Skeletal muscle cell (primary cell): ENCODE measurements around the gene DYNC2H1.

Experiments used
- DNase-seq: peaks from one replicate; pipeline ENCODE4 v3.0.0-alpha.2; 2010; ENCODE audit warnings: low read depth
- H3K4me3 ChIP-seq: 2 replicates; pipeline ENCODE4 v1.5.1; 2011; ENCODE audit warnings: low read depth, mild to moderate bottlenecking, control low read depth, low read length, moderate library complexity

DYNC2H1 gene

DNA sequence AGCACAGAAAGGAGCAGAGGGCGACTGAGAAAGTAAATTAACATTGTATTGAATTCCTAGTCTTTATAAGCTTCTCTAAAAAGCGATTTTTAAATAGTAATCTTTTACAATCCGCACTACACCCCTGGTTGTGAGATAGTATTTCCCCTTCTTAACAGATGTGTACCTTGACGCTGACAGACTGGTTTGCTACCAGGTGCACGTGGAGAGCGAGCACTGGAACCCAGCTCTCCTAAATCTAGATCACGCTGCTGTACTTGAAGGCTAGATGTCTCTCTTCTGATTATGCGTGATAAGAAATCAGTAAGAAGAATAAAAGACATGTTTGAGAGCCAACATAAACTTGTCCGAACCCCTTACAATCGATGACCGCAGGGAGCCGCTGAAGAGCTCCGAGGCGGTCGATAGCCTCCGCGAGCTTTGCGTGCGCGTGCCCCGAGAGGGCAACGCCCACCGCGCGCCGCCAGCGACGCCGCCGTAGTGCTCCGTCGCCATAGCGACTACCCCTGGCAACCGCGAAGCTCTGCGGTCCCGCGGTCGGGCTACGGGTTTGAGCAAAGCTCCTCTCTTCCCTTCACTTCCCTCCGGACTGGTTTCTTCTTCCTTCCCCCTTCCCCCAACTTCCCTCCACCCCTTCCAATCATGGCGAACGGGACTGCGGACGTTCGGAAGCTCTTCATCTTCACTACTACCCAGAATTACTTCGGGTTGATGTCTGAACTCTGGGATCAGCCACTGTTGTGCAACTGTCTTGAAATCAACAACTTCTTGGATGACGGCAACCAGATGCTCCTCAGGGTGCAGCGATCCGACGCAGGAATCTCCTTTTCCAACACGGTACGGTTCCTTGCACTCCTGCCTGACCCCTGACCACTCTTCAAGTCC, at the start of gene DYNC2H1:
DYNC2H1 (plus strand) TSS at position 494 of the 885 bp plus-strand sequence; CDS start at position 643, 149 bp downstream.
- H3K4me3 ChIP-seq = peak within 1 kb of the TSS; percentile 90
- peak; percentile 76 for DNase-seq

GRCh38 chr11:103061656-103062055, 47.6 kb upstream of the DYNC2H1 start:
- H3K4me3 ChIP-seq = no peak overlapping the region
- no peak for DNase-seq

DNA sequence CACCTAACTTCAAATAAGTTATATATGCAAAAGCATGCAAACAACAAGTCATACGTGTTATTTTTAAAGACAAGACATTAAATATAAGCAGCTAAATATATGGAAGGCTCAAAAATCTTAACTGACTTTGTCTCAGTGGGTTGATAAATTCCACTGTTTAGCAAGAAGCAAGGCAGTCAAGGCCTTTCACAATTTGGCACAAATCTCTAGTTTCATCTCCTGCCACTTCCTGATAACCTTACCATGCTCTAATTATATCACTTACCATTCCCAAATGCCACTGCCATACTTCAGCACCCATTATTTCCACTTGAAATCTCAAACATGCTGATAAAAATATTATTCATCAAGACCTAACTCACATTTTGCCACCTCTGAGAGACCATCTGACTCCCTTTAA, 42.1 kb upstream of the DYNC2H1 start:
- no peak for DNase-seq
- no peak overlapping the region for H3K4me3 ChIP-seq

DNA sequence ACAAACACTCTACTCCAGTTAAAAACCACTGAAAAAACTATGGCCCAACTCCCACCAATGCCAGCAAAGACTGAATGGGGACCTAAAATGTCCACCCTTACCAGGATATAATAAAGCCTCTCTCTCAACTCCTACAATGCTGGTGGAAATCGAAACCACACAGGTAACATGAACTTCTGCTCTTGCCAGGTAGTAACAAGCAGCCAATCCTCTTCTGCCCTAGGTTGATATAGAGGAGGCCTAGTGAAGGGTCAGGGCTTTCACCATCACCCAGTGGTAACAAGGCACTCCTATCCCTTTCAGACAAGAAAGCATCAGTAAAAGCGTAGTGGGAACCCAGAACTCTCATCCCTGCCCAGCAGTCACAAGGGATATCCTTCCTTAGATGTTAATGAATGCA, 39.9 kb upstream of the DYNC2H1 start:
- no peak for DNase-seq
- H3K4me3 ChIP-seq = no peak overlapping the region

GRCh38 chr11:103070142-103070541, 39.1 kb upstream of the DYNC2H1 start:
- no peak for DNase-seq
- H3K4me3 ChIP-seq = no peak overlapping the region

- DNase-seq = no peak
- no peak overlapping the region for H3K4me3 ChIP-seq
These were observed 38.2 kb upstream of the DYNC2H1 start for GRCh38 chr11:103071008-103071407.

DNA sequence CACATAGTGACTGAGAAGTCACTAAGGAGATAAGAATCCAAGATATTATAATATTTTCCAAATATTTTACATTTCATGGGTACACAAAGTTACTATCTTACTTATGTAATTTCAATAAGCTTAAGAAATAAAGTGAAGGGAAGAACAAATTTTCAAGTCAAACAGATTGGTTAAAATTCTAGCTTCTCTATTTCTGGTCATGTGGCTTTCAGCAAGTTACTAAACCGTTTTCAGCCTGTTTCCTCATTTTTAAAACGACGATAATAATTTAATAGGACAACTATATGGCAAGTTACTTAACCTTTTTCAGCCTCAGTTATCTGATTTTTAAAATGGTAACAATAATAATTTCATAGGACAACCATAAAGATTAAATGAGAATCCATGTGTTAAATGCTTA, 32.9 kb upstream of the DYNC2H1 start:
- H3K4me3 ChIP-seq = no peak overlapping the region
- no peak for DNase-seq

- H3K4me3 ChIP-seq = no peak overlapping the region
- DNase-seq = no peak
These were observed 31.7 kb upstream of the DYNC2H1 start for GRCh38 chr11:103077554-103077953.

- no peak for DNase-seq
- no peak overlapping the region for H3K4me3 ChIP-seq
These were observed 30.5 kb upstream of the DYNC2H1 start for GRCh38 chr11:103078710-103079109.

- DNase-seq = no peak
- H3K4me3 ChIP-seq = no peak overlapping the region
These were observed 29.4 kb upstream of the DYNC2H1 start for GRCh38 chr11:103079833-103080232.

GRCh38 chr11:103085758-103086365, 23.4 kb upstream of the DYNC2H1 start:
- no peak for DNase-seq
- H3K4me3 ChIP-seq = no peak overlapping the region

GRCh38 chr11:103086461-103086860, 22.8 kb upstream of the DYNC2H1 start:
- no peak overlapping the region for H3K4me3 ChIP-seq
- no peak for DNase-seq

DNA sequence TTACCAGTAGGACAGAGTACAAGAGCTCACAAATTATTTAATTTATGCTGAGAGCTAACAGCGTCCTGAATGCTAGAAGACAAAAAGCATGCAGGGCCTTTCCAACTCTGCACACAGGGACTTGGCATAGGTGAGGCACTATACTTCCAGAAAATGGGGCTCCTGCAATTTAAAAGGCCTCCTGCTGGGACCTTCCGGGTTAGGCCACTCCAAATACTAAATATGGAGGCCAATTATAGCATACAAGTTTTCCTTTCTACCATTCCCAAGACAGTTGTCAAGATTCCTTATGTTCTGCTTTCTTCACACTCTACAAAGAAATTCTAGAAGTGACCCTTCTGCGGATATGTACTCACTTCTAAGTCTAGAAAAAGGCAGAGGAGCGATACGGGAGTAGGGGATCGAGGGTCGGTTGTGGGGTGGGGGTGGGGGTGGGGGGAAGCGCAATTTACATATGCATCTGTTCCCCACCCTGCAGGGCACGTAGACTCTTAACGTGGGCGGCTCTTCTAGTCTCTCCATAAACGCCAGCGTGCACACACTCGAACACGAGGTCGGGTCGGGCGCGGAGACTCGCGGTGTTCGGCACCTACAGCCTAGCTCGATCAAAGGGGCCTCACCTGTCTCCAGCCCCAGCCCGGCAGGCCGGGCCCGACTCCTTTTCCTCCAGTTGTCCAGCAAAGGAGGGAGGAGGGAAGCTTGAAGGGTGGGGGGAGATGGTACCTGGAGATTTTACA, 18.0 kb upstream of the DYNC2H1 start:
- no peak for DNase-seq
- H3K4me3 ChIP-seq = peak overlapping the region; percentile 97

DNA sequence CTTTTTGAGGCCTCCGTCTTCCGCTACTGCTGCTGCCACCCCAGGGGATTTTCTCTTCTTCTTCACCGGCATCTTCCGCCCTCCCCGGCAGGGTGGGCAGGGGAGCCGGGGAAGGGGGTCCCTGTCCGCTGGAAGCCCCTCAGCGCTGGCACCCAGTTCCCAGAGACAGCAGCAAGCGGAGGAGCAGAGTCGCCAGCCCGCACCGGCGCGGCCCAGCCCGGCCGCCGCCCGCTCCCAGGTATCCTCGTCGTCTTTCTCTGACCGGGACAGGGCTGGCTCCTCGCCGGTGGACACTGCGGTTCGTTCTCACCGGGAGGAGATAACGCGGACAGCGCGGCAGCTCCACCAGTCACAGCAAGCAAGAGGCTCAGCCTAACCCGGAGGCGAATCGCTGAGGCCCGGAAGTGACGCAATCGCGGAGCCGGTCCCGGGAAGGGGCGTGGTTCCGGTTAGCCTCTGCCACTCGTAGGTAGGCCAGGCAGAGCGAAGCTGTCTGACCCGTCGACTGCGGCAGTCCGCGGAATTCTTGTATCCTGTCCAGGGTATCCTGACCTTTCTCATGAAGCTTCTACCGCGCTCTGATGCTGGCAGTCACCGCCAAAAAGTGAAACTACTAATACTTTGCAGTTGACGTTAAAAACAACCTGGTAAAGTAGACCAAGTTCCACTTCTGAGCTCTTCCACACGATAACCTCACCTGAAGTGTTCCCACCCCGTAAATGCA, 17.3 kb upstream of the DYNC2H1 start, which contains the start of gene DCUN1D5:
DCUN1D5 (minus strand) TSS at position 360 of the 724 bp plus-strand sequence; CDS start at position 72, 288 bp downstream.
- DNase-seq = peak; percentile 87

DNA sequence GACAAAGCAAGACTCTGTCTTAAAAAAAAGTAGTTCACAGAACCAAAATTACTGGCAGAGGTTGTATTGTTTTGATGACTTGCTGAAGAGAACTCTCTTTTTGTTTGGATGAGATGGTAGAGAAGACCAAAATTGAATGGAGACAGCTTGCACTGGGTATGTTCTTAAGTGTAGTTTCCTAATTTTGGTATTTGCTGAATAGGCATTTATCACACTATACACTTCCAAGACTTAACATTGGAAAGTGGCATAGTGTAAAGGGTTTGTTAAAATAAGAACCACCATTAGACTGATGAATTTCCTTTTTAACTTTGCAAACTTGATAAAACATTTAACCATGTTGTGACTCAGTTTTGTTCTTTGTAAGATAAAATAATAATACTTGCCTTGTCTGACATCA, 11.9 kb upstream of the DYNC2H1 start:
- no peak overlapping the region for H3K4me3 ChIP-seq
- DNase-seq = no peak

More for the DNA sequence above, 17.3 kb upstream of the DYNC2H1 start, which contains the start of gene DCUN1D5:
- H3K4me3 ChIP-seq = peak within 1 kb of the TSS; percentile 97

- no peak for DNase-seq
- peak overlapping the region; percentile 90 for H3K4me3 ChIP-seq
These were observed 677 bp downstream of the DYNC2H1 start for GRCh38 chr11:103109818-103110388.

GRCh38 chr11:103110391-103110790, 1.2 kb downstream of the DYNC2H1 start:
- peak overlapping the region; percentile 90 for H3K4me3 ChIP-seq
- DNase-seq = no peak

DNA sequence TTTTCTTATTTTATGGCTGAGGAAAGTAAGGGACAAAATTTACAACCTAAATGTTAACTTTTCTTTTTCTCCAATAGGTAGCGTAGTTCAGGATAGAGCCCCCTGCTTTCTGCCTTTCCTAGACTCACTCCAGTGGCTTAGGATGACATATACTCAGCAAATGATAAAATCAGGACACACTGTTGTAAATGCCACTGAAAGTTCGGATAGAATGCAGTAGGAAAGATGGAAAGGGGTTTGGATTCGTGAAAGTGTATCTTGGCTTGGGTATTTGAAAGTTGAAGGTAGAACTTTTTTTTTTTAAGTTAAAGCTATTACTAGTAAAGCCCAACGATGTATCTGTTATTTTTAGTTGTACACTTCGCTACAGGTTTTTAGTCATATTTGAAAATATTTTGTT, 2.2 kb downstream of the DYNC2H1 start:
- DNase-seq = no peak
- H3K4me3 ChIP-seq = no peak overlapping the region

- no peak overlapping the region for H3K4me3 ChIP-seq
- no peak for DNase-seq
These were observed 3.1 kb downstream of the DYNC2H1 start for GRCh38 chr11:103112364-103112763.
